Stimulated activated CD8-positive, alpha-beta memory T cell treated with anti-CD3 and anti-CD28 coated beads, Interleukin-12 subunit alpha, Interleukin-12 subunit beta, amount 100 ng/mL, for 1 hour (primary cell): ENCODE measurements around the gene KIF2C.
"Not testable (repeated sequence)": the region's sequence is repeated elsewhere in the genome, so short reads cannot be mapped to it uniquely, and the experiment has no call there.

Experiments used
- DNase-seq: peaks from one replicate; pipeline ENCODE4 v3.0.0-alpha.2; 2020; ENCODE audit warnings: low read depth

The KIF2C gene

DNA sequence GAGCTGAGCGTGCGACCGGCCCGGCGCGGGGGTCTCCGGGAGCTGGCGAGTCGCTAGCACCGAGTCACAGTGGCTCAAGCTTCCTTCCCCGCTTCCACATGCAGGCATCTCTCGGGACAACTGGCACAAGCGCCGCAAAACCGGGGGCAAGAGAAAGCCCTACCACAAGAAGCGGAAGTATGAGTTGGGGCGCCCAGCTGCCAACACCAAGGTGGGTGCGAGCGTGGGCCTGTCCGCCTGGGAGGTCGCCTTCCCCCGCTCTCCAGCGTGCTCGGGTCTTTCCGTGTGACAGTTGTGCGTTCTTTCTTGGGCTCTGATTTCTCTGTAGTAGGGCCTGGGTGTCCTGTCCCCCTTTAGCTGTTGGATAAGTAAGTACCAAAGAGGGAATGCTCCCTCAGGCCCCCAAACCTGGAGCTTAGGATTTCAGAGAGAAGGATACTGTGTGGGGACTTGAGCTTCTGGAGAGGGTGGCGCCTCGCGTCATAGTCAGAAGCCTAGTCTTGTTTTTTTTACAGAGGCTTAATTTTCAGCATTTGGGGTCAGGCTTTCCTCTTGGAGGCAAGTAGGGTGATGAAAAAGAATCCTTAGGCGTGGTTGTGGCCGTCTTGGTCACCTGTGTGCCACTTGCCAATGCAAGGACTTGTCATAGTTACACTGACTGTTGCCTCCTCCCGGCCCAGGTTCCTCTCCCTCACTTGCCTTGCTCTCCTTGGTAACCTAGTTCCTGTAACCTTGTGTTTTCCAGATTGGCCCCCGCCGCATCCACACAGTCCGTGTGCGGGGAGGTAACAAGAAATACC is 36.5 kb downstream of the KIF2C start:
- DNase-seq = no peak

DNA sequence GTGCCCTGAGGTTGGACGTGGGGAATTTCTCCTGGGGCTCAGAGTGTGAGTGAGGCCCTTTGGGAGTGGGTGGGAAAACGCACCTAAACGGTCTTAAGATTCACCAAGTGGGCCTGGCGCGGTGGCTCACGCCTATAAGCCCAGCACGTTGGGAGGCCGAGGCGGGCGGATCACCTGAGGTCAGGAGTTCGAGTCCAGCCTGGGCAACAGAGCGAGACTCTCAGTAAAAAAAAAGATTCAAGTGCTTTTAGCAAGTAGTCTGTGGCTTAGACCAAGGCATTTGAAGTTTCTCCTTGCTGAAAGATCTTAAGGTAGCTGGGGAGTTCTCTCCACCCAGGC is 37.1 kb downstream of the KIF2C start:
- no peak for DNase-seq

DNA sequence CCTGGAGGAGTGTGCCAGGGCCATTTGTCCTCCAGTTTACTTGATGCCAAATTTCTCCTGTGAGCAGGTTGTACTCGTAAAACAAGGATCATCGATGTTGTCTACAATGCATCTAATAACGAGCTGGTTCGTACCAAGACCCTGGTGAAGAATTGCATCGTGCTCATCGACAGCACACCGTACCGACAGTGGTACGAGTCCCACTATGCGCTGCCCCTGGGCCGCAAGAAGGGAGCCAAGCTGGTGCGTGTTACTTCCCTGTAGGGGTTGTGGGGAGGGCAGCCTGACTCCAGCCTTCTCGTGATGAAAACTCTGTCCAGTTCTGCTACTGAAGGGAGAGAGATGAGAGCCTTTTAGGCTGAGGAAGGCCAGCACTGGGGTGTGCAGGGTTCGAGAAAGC is 37.9 kb downstream of the KIF2C start:
- no peak for DNase-seq

GRCh38 chr1:44777969-44778635 is 38.5 kb downstream of the KIF2C start:
- no peak for DNase-seq

- no peak for DNase-seq
Measured at GRCh38 chr1:44778705-44779576, 39.3 kb downstream of the KIF2C start.

DNA sequence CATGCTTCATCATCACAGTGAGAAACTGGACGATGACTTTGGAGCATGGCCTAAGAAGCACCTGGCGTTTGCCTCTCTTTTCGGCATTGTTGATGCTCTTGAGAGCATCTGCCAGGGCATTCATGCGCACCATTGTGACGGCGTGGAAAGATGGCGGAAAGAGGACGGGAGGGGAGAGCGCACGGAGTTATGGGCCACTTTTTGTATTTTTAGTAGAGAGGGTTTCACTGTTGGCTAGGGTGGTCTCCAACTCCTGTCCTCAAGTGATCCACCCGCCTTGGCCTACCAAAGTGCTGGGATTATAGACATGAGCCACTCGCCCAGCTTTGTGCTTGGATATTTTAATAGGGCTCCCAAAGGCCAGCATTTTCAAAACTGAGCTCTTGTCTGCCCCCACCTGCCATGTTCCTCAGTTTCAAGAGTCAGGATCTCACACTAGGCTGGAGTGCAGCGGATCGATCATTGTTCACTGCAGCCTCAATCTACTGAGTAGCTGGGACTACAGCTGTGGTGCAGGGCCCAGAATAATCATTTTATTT is 41.0 kb downstream of the KIF2C start:
- no peak for DNase-seq

DNA sequence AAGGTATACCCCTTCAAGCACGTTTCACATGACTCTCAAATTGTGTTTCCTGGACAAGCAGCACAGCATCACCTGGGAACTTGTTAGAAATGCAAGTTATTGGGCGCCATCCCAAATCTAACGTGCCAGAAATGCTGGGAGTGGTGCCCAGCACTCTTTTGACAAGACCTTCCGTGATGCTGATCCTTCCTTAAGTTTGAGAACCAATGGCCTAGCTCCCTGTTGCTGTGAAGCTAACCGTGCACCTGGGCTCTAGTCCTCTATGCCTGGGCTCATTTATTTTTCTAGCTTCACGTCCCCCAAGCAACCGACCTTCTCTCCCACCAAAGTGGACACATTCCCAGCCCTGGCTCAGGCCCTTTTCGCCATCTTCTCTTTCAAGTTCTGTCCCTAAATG is 44.1 kb downstream of the KIF2C start:
- no peak for DNase-seq

DNA sequence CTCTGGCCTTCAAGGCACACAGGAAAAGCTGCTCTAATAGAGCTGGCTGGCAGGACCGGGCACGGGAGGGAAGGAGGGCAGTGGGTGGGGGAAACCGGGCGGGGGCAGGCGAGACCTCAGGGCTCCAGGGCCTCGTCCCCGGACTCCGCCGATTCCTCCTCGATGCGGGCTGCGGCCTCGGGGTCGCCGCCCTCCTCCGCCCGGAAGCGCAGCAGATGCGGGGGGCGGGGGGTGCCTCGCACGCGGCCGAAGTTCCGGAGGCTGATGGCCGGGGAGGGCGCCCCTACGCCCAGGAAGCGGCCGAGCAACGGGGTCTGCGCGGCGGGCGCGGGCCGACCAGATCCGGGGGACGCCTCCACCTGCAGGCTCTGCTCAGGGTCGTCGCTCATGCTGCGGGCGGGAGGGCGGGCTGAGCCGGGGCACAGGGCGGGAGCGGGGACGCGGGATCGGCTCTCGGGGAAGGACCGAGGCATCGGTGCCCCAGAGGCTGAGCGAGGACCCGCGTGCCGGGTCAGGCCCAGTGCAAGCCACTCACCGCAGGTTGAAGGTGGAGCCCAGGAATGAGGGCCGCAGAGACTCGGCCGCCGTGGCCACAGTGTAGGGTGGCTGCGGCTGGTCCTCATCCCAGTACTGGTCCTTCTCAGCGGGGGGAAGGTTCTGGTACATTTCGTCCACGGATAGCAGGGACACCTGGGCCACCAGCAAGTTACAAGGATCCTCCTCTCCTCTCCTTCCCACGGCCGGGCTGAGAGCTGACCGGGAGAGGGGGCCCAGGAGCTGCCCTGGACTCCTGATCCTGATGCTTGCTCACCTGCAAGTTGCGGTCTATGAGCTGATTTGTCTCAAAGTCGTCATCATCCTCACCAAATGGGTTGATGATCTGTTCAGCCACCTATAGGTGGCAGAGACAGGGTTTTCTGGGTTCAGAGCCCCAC is 44.7 kb downstream of the KIF2C start:
- no peak for DNase-seq

DNA sequence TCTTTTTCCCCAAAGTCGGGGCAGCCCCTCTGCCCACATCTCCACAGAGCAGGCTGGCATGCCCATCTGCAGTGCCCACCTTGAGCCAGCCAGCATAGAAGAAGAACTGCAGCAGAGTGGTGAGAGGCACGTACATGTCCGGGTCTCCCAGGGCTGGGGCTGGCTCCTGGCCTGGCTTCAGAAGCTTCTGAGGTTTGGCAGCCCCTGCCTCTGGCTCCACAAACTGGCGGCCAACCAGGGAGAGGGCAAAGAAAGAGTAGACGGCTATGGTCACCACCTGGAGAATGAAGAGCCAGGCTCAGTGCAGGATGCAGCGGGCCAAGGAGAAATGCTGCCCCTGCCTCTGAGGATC is 45.4 kb downstream of the KIF2C start:
- DNase-seq = no peak

GRCh38 chr1:44785501-44786137 is 46.0 kb downstream of the KIF2C start:
- no peak for DNase-seq

DNA sequence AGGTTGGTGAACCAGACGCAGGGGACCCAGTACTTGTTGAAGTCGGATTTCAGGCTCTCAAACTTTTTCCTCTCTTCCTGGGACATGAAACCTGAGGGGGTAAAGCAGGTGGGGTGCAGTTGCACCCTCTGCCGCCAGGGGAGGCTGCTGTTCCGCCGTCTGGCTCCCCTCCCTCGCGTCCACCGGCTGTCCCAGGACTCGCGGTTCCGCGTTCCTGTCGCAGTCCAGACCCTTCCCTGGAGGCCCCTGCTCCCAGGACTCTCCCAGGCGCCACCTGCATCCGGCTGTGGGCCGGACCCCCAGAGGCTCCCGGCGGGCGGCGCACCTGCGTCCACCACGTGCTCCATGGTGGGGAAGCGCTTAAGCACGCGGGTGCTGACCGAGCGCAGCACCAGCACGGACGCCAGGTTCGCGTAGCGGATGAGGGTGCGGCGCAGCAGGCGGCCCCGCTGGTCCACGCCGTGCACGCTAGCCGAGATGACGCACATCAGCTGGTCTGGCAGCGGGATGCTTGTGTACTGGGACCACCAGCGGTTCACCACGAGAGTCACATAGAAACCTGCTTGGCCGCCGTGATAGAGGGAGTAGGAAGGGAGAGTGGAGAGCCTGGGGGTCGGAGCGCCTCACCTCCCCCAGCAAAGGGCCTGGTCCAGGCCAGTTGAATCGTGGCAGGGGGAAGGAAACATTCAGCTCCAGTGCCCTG is 46.7 kb downstream of the KIF2C start:
- no peak for DNase-seq

DNA sequence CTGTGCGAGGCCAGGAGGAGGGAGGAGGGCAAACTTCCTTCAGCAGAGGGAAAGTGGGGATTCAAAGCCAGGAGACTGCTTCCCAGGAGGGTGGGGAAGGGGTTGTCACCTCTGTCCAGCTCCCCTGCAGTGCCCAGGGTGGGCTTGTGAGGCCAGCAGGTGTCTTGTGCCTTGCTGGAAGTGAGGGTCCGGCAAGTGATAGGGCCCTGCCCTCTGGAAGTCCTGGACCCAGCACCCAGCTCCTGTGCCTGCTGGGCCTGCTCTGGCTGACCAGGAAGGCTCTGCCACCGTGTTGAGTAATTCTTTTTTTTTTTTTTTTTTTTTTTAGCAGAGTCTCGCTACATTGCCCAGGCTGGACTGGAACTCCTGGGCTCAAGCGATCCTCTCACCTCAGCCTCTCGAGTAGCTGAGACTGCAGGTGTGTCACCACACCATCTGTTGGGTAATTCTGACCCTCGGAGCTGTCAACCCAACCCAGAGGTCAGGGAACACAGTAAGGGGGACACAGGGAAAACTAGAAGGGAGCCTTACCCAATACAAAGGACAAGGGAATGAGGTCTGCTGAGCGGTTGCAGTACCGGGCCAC is 47.3 kb downstream of the KIF2C start:
- DNase-seq = no peak

GRCh38 chr1:44787506-44787905 is 47.9 kb downstream of the KIF2C start:
- no peak for DNase-seq

- no peak for DNase-seq
Measured at GRCh38 chr1:44788120-44788860, 48.7 kb downstream of the KIF2C start, which contains the start of gene BEST4. TSS of gene BEST4 (minus strand) at chr1:44788170. CDS start at chr1:44787705, 465 bp downstream.

GRCh38 chr1:44790968-44791801 is 51.5 kb downstream of the KIF2C start:
- DNase-seq = no peak

GRCh38 chr1:44792736-44793502 is 53.3 kb downstream of the KIF2C start:
- DNase-seq = no peak

GRCh38 chr1:44797886-44798285 is 58.2 kb downstream of the KIF2C start:
- not testable (repeated sequence) for DNase-seq
